ENCODE data around the gene MYO18B.
"Not testable (repeated sequence)": the region's sequence is repeated elsewhere in the genome, so short reads cannot be mapped to it uniquely, and the experiment has no call there.

Gene MYO18B

GRCh38 chr22:25942856-25943411, 200.9 kb downstream of the MYO18B start:
- DNase-seq (ENCODE audit: low read depth) = no peak

GRCh38 chr22:25950111-25950510, 208.1 kb downstream of the MYO18B start:
- no peak for DNase-seq (ENCODE audit: low read depth)

GRCh38 chr22:25953276-25953675, 211.3 kb downstream of the MYO18B start:
- DNase-seq (ENCODE audit: low read depth) = no peak

- no peak for DNase-seq (ENCODE audit: low read depth)
Measured at GRCh38 chr22:25953919-25954318, 211.9 kb downstream of the MYO18B start.

- no peak for DNase-seq (ENCODE audit: low read depth)
Measured at GRCh38 chr22:25955323-25955722, 213.3 kb downstream of the MYO18B start.

GRCh38 chr22:25956801-25957200, 214.8 kb downstream of the MYO18B start:
- DNase-seq (ENCODE audit: low read depth) = no peak

GRCh38 chr22:25959818-25960774, 218.1 kb downstream of the MYO18B start:
- no peak for DNase-seq (ENCODE audit: low read depth)

GRCh38 chr22:25961699-25962098, 219.7 kb downstream of the MYO18B start:
- no peak for DNase-seq (ENCODE audit: low read depth)

GRCh38 chr22:25962711-25963110, 220.7 kb downstream of the MYO18B start:
- no peak for DNase-seq (ENCODE audit: low read depth)

GRCh38 chr22:25964961-25965730, 223.2 kb downstream of the MYO18B start:
- DNase-seq (ENCODE audit: low read depth) = no peak

- no peak for DNase-seq (ENCODE audit: low read depth)
Measured at GRCh38 chr22:25966448-25966913, 224.5 kb downstream of the MYO18B start.

GRCh38 chr22:25969286-25969685, 227.3 kb downstream of the MYO18B start:
- no peak for DNase-seq (ENCODE audit: low read depth)

GRCh38 chr22:25969901-25970300, 227.9 kb downstream of the MYO18B start:
- DNase-seq (ENCODE audit: low read depth) = no peak

GRCh38 chr22:25970374-25970911, 228.5 kb downstream of the MYO18B start:
- DNase-seq (ENCODE audit: low read depth) = no peak

- DNase-seq (ENCODE audit: low read depth) = no peak
Measured at GRCh38 chr22:25970999-25971811, 229.2 kb downstream of the MYO18B start.

GRCh38 chr22:25972397-25972796, 230.4 kb downstream of the MYO18B start:
- no peak for DNase-seq (ENCODE audit: low read depth)

GRCh38 chr22:25976356-25976755, 234.4 kb downstream of the MYO18B start:
- DNase-seq (ENCODE audit: low read depth) = no peak

- DNase-seq (ENCODE audit: low read depth) = no peak
Measured at GRCh38 chr22:25979968-25980367, 238.0 kb downstream of the MYO18B start.

GRCh38 chr22:25984911-25985310, 242.9 kb downstream of the MYO18B start:
- DNase-seq (ENCODE audit: low read depth) = not testable (repeated sequence)

- DNase-seq (ENCODE audit: low read depth) = no peak
Measured at GRCh38 chr22:25987948-25988347, 246.0 kb downstream of the MYO18B start.

- DNase-seq (ENCODE audit: low read depth) = no peak
Measured at GRCh38 chr22:25990940-25991339, 249.0 kb downstream of the MYO18B start.
